ENCODE results near the gene TPD52L2.

TPD52L2 gene

GRCh38 chr20:63835021-63835858 lies 29.8 kb upstream of the TPD52L2 start:
- H3K9me2 ChIP-seq (ENCODE audit: low read depth, low read length), result no peaks in the 10 kb centered on the region
- no peak overlapping the region for H3K9ac ChIP-seq (ENCODE audit: low read length)
- H3K27ac ChIP-seq (ENCODE audit: low read depth, low read length, poor library complexity, severe bottlenecking), result no peak overlapping the region
- H2AFZ ChIP-seq (ENCODE audit: low read length), result no peak overlapping the region
- TF ChIP-seq CTCF (IDR thresholded peaks at IDR 0.05; ENCODE audit: low read length) (no peak), EZH2 (IDR thresholded peaks at IDR 0.05; ENCODE audit: borderline replicate concordance, low read length) (no peak)
- H3K9me3 ChIP-seq (ENCODE audit: low read length), result no peaks in the 10 kb centered on the region
- no peak overlapping the region for H3K4me2 ChIP-seq (ENCODE audit: low read length)
- no peaks in the 10 kb centered on the region for H3K79me2 ChIP-seq (ENCODE audit: insufficient read depth, low read length)
- no peaks in the 10 kb centered on the region for H3K27me3 ChIP-seq (ENCODE audit: insufficient read depth, low read length)
- H3F3A ChIP-seq (ENCODE audit: insufficient read depth, low read length), result no peaks in the 10 kb centered on the region
- H3K4me3 ChIP-seq (ENCODE audit: low read depth, low read length, poor library complexity, severe bottlenecking), result no peak overlapping the region
- H3K4me1 ChIP-seq (ENCODE audit: insufficient read depth, low read length, severe bottlenecking), result no peaks in the 10 kb centered on the region
- no peaks in the 10 kb centered on the region for H3K36me3 ChIP-seq (ENCODE audit: insufficient read depth, low read length)
- H4K20me1 ChIP-seq (ENCODE audit: insufficient read depth, low read length), result no peaks in the 10 kb centered on the region

DNA sequence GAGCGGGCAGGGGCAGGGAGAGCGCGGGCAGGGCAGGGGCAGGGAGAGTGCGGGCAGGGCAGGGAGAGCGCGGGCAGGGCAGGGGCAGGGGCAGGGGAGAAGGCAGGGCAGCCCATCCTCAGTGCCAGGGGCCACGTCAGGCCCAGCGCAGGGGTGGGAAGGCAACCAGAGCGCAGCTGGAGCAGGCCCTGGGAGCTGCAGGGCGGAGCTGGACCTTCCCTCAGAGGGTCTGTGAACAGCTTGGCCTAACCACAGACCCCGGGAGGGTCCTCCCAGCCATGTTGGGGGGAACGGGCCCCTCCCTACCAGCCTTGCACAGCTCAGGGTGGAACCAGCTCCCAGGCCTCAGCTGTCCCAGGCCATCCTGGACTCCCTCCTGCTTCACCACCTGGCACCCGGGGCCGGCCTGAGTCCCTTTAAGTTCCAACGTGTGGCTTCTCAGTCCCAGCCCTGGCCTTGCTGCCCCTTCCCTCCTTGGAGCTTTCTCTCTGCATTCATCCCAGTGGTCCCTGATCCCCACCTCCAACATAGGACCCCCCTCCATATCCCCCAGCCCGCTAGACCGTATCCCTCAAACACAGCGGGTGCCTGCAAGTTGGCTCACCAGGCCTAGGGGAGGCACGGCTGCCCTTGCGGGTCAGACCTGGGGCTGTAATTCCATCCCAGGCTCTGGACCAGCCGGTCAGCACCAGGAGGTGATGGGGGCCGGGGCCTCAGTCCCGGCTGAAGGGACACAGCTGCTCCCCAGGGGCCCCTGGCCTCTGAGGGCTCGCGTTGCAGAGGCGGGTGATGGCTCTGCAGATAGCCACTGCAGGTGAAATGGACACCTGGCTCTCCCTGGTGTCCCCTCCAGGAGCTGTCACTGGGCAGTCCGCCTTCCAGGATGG lies 28.4 kb upstream of the TPD52L2 start:
- TF ChIP-seq CTCF (IDR thresholded peaks at IDR 0.05; ENCODE audit: low read length), result no peak
- no peak for TF ChIP-seq EZH2 (IDR thresholded peaks at IDR 0.05; ENCODE audit: borderline replicate concordance, low read length)
- Histone ChIP-seq H3K79me2 (ENCODE audit: insufficient read depth, low read length) (no peaks in the 10 kb centered on the region), H3K4me3 (ENCODE audit: low read depth, low read length, poor library complexity, severe bottlenecking) (no peak overlapping the region), H3K4me2 (ENCODE audit: low read length) (no peak overlapping the region), H3K27me3 (ENCODE audit: insufficient read depth, low read length) (0 out of 2 replicates have a peak, but pooled peaks cover 4% of the 10 kb centered on the region), H2AFZ (ENCODE audit: low read length) (no peak overlapping the region), H3K36me3 (ENCODE audit: insufficient read depth, low read length) (no peaks in the 10 kb centered on the region), H4K20me1 (ENCODE audit: insufficient read depth, low read length) (no peaks in the 10 kb centered on the region), H3K9ac (ENCODE audit: low read length) (no peak overlapping the region), H3K4me1 (ENCODE audit: insufficient read depth, low read length, severe bottlenecking) (no peaks in the 10 kb centered on the region), H3K9me3 (ENCODE audit: low read length) (no peaks in the 10 kb centered on the region), H3K9me2 (ENCODE audit: low read depth, low read length) (no peaks in the 10 kb centered on the region), H3K27ac (ENCODE audit: low read depth, low read length, poor library complexity, severe bottlenecking) (no peak overlapping the region), H3F3A (ENCODE audit: insufficient read depth, low read length) (no peaks in the 10 kb centered on the region)

DNA sequence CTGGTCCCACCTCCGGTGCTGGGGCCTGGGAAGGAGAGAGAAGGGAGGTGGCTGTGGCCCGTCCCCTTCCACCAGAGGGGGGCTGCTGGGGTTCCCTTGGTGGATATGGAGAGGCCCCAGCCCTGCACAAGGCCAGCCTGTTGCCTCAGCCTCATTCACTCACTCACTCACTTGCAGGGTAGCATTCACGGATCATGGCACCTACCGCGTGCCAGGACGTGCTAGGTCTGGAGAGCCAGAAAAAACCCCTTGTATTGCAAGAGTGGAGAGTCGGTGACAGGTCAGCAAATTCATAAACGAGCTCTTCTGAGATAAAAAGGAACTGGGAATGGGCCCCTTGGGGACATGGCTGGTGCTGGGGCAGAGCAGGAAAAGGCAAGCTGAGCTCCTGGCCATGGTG lies 27.6 kb upstream of the TPD52L2 start:
- H3F3A ChIP-seq (ENCODE audit: insufficient read depth, low read length), result no peaks in the 10 kb centered on the region
- H3K4me1 ChIP-seq (ENCODE audit: insufficient read depth, low read length, severe bottlenecking), result no peaks in the 10 kb centered on the region
- H2AFZ ChIP-seq (ENCODE audit: low read length), result no peak overlapping the region
- H3K27me3 ChIP-seq (ENCODE audit: insufficient read depth, low read length), result 0 out of 2 replicates have a peak, but pooled peaks cover 4% of the 10 kb centered on the region
- no peaks in the 10 kb centered on the region for H3K9me2 ChIP-seq (ENCODE audit: low read depth, low read length)
- H3K4me3 ChIP-seq (ENCODE audit: low read depth, low read length, poor library complexity, severe bottlenecking), result no peak overlapping the region
- H3K9me3 ChIP-seq (ENCODE audit: low read length), result no peaks in the 10 kb centered on the region
- H3K9ac ChIP-seq (ENCODE audit: low read length), result no peak overlapping the region
- TF ChIP-seq EZH2 (IDR thresholded peaks at IDR 0.05; ENCODE audit: borderline replicate concordance, low read length), result no peak
- no peak for TF ChIP-seq CTCF (IDR thresholded peaks at IDR 0.05; ENCODE audit: low read length)
- no peak overlapping the region for H3K4me2 ChIP-seq (ENCODE audit: low read length)
- H3K27ac ChIP-seq (ENCODE audit: low read depth, low read length, poor library complexity, severe bottlenecking), result no peak overlapping the region
- H3K36me3 ChIP-seq (ENCODE audit: insufficient read depth, low read length), result no peaks in the 10 kb centered on the region
- no peaks in the 10 kb centered on the region for H4K20me1 ChIP-seq (ENCODE audit: insufficient read depth, low read length)
- H3K79me2 ChIP-seq (ENCODE audit: insufficient read depth, low read length), result no peaks in the 10 kb centered on the region

Data from OCI-LY1 (cell line).